Suprapubic skin (tissue), 4 donors: Measurements from ENCODE around the gene STPG4.

ENCODE experiments used
- CTCF ChIP-seq, 2 donors: fragments of 200-600 bp in 1 of 2; fragments of 450-650 bp in 1 of 2; sonication (generic) in 1 of 2; IDR thresholded peaks; one replicate each; pipeline ENCODE4 v1.5.1; 2016 to 2019; ENCODE audit warnings: antibody characterized with exemption in 2 of 2, mild to moderate bottlenecking in 1 of 2, moderate library complexity in 1 of 2
- EP300 ChIP-seq: sonication (generic); formaldehyde crosslinking; IDR thresholded peaks from one replicate; pipeline ENCODE4 v1.6.1; 2017; ENCODE audit warnings: antibody characterized with exemption
- POLR2A ChIP-seq, 2 donors: fragments of 450-650 bp; IDR thresholded peaks; one replicate each; pipeline ENCODE4 v1.6.1; 2017; ENCODE audit warnings: antibody characterized with exemption in 2 of 2, mild to moderate bottlenecking in 2 of 2, moderate library complexity in 2 of 2
- POLR2AphosphoS5 ChIP-seq, 3 donors: sonication (generic); formaldehyde crosslinking; IDR thresholded peaks; one replicate each; pipeline ENCODE4 v1.6.1; 2017; ENCODE audit warnings: antibody characterized with exemption in 3 of 3

- no peak for TF ChIP-seq CTCF (IDR thresholded peaks at IDR 0.05)
- TF ChIP-seq POLR2AphosphoS5 (IDR thresholded peaks at IDR 0.05) = no peak
- no peak for TF ChIP-seq EP300
- no peak for TF ChIP-seq POLR2A (IDR thresholded peaks at IDR 0.05)
Measured at GRCh38 chr2:47134386-47135090, 20.6 kb downstream of the STPG4 start.
